MCF 10A (cell line): ENCODE results near the gene KLK6. TPM values are rescaled to one million over a fixed set of nuclear protein-coding genes. Genes with fewer than 3 reads are reported as not detected.

Experiments used
- BruUV-seq: library from RNA; stranded (reverse); fragments of 400-500 nt; replicated peaks from 2 replicates; lab custom pipeline; 2021; lab: Mats Ljungman, UMichigan
- CTCF ChIA-PET: fragments of 300-600 bp; sonication (Branson Sonifier 250); formaldehyde crosslinking; extraction: SDS; loops from one replicate; lab custom pipeline; 2021; ENCODE audit warnings: antibody characterized with exemption, inconsistent platforms; lab: Yijun Ruan, JAX
- POLR2A ChIA-PET: fragments of 300-600, 350-650 bp; sonication (Branson Sonifier 250); formaldehyde crosslinking; extraction: SDS; loops from one replicate; lab custom pipeline; 2020; ENCODE audit warnings: antibody characterized with exemption, inconsistent platforms; lab: Yijun Ruan, JAX
- DNase-seq: peaks from one replicate; pipeline ENCODE4 v3.0.0-alpha.2; 2018; ENCODE audit not compliant: unreplicated experiment
- H3K27ac Mint-ChIP-seq: one replicate; pipeline ENCODE4 v1.8.0; 2022; ENCODE audit warnings: mild to moderate bottlenecking, low read depth, mixed read lengths; ENCODE audit not compliant: unreplicated experiment
- H3K27me3 Mint-ChIP-seq: one replicate; pipeline ENCODE4 v1.8.0; 2022; ENCODE audit warnings: mixed read lengths; ENCODE audit not compliant: insufficient read depth, unreplicated experiment
- H3K36me3 Mint-ChIP-seq: one replicate; pipeline ENCODE4 v1.8.0; 2022; ENCODE audit warnings: mild to moderate bottlenecking, moderate library complexity, mixed read lengths; ENCODE audit not compliant: insufficient read depth, unreplicated experiment
- H3K4me1 Mint-ChIP-seq: one replicate; pipeline ENCODE4 v1.8.0; 2022; ENCODE audit warnings: mixed read lengths; ENCODE audit not compliant: insufficient read depth, unreplicated experiment
- H3K4me3 Mint-ChIP-seq: one replicate; pipeline ENCODE4 v1.8.0; 2022; ENCODE audit warnings: mild to moderate bottlenecking, moderate library complexity, mixed read lengths; ENCODE audit not compliant: unreplicated experiment
- H3K9me3 Mint-ChIP-seq: one replicate; pipeline ENCODE4 v1.8.0; 2022; ENCODE audit warnings: mixed read lengths; ENCODE audit not compliant: unreplicated experiment
- intact Hi-C: fragments of 100-400 bp; cut with micrococcal nuclease; formaldehyde crosslinking; loops from 2 replicates; pipeline ENCODE4 v1.14.1; 2022
- total RNA-seq: library from RNA; stranded (reverse); gene quantifications from 2 replicates; pipeline ENCODE4 v1.2.3, GENCODE V29; 2022
- TF ChIP-seq, protein P1 (sequence below): fragments of 200-600 bp; IDR thresholded peaks from one replicate; pipeline ENCODE4 v1.8.0; 2022; ENCODE audit warnings: antibody characterized with exemption, mild to moderate bottlenecking; ENCODE audit not compliant: unreplicated experiment

The KLK6 gene
- total RNA-seq, 1 experiment from 2014 or later: not detected

DNA sequence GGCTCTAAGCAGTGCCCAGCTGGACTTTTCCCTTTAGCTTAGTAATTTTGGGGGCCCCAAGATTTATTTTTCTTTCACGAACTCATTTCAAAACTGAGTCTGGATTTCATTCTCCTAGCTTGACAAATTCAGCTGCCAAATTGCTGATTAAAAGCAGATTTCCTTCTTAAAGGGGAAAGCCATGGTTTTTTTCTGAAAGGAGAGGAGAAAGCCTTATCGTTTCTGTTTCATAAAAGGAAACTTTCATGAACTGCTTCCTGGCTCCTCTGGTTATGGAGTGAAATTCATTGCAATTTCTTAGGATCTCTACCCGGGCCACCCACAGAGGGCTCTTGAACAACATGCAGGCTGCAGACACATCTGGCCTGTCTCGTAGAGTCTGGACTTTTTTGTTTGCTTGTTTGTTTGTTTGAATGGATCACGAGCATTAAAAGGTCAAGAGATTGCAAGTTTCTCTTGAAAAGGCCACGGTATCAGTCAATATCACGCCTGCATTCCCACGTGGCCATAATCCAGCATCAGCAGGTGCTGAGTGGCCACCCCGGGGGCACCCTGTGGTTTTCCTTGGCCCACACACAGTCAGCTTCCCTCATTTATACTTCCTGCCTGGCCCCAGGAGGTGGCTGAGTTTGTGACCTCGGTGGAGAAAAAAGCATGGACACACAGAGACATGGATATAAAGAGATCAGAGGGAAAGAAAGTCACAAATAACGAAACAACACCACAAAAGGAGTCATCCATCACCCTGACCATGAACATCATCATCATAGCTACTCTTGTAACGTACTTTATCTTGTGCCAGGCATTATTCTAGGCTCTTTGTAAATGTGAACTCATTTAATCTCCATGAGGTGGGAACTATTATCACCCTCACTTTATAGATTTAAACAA, 47.7 kb downstream of the KLK6 start:
- no peak for DNase-seq
- no TSS peak for BruUV-seq
- H3K27ac Mint-ChIP-seq: no peak overlapping the region
- no peaks in the 10 kb centered on the region for H3K36me3 Mint-ChIP-seq
- peaks cover 25% of the 10 kb centered on the region for H3K27me3 Mint-ChIP-seq
- H3K4me3 Mint-ChIP-seq: no peak overlapping the region
- POLR2A ChIA-PET: interaction anchor here (0.6 to 1.4 kb wide), 6 partner anchors 14 to 596 kb away, joined by 3 to 8 read pairs (median 3); no protein-coding TSS in a partner anchor
- TF ChIP-seq, protein P1, sequence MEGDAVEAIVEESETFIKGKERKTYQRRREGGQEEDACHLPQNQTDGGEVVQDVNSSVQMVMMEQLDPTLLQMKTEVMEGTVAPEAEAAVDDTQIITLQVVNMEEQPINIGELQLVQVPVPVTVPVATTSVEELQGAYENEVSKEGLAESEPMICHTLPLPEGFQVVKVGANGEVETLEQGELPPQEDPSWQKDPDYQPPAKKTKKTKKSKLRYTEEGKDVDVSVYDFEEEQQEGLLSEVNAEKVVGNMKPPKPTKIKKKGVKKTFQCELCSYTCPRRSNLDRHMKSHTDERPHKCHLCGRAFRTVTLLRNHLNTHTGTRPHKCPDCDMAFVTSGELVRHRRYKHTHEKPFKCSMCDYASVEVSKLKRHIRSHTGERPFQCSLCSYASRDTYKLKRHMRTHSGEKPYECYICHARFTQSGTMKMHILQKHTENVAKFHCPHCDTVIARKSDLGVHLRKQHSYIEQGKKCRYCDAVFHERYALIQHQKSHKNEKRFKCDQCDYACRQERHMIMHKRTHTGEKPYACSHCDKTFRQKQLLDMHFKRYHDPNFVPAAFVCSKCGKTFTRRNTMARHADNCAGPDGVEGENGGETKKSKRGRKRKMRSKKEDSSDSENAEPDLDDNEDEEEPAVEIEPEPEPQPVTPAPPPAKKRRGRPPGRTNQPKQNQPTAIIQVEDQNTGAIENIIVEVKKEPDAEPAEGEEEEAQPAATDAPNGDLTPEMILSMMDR: no peak
- no peaks in the 10 kb centered on the region for H3K9me3 Mint-ChIP-seq
- CTCF ChIA-PET: interaction anchor here (0.5 to 2.7 kb wide), 55 partner anchors 9 to 779 kb away, joined by 3 to 20 read pairs (median 4); partner anchors contain the start of genes ACP4, JOSD2, KLK2 and KLK4
- intact Hi-C loops: loop anchor here (1.0 to 5.0 kb wide), 8 partner anchors 15 to 564 kb away; no protein-coding TSS in a partner anchor
- H3K4me1 Mint-ChIP-seq: no peaks in the 10 kb centered on the region

DNA sequence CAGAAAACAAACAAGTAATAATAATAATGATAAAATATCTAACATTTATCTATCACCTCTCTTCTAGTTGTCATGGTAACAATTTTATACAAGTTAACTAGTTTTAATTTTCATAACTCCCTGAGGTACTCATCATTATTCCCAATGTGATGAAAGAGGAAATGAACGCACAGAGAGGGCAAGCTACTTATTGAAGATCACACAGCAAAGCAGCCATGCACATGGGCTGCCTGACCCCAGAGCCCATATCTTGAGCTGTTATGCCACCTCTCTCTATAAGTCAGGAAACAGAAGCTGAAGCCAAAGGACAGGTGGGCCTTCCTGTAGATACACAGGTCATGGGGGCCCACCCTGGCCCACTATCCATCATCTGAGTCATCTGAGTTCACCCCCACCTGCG, 53.3 kb downstream of the KLK6 start:
- intact Hi-C loops: no loop called here
- DNase-seq: no peak
- H3K36me3 Mint-ChIP-seq: no peaks in the 10 kb centered on the region
- peaks cover 24% of the 10 kb centered on the region for H3K27me3 Mint-ChIP-seq
- POLR2A ChIA-PET: no interaction called here
- no TSS peak for BruUV-seq
- CTCF ChIA-PET: no interaction called here
- H3K4me3 Mint-ChIP-seq: no peak overlapping the region
- no peak overlapping the region for H3K27ac Mint-ChIP-seq
- TF ChIP-seq, protein P1: no peak
- H3K9me3 Mint-ChIP-seq: no peaks in the 10 kb centered on the region
- no peaks in the 10 kb centered on the region for H3K4me1 Mint-ChIP-seq

DNA sequence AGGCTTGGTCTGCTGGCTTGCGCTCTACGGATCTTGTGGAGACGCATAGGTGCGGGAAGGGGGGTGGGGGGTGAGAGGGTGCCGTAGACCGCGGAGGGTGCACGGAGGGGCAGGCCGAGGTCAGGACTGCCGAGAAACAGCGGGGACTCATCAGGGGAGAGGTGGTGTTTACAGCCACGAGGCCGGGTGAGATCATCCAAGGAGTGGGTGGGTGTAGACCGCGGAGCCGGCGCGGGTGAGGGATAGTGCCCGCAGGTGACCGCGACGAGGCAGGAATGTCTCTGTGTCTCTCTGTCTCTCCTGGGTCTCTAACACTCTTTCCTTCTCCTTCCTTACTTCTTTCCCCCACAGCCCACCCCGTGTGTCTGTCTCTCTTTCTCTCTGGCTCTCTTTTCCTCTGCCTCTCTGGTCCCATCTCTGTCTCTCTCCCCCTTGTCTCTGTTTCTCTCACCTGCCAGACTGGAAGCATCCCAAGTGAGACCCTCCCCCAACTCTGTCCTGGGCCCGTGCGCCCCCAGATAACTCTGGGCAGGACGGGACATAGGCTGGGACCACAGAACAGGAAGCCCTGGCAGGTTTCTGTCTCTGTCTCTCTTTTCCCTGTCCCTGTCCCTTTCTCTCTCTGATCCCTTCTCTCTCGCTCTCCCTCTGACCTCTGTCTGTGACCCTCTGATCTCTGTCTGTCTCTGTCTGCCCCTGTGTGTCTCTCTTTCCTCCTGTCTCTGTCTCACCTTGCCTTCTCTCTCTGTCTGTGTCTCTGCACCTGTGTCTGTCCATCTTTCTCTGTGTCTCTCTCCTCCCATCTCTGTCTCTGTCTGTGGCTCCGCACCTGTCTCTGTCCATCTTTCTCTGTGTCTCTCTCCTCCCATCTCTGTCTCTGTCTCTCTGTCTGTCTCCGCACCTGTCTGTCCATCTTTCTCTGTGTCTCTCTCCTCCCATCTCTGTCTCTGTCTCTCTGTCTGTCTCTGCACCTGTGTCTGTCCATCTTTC, 56.4 kb downstream of the KLK6 start:
- H3K9me3 Mint-ChIP-seq: no peaks in the 10 kb centered on the region
- no peaks in the 10 kb centered on the region for H3K36me3 Mint-ChIP-seq
- H3K27me3 Mint-ChIP-seq: peaks cover 6% of the 10 kb centered on the region
- BruUV-seq: no TSS peak
- H3K27ac Mint-ChIP-seq: no peak overlapping the region
- intact Hi-C loops: no loop called here
- TF ChIP-seq, protein P1: no peak
- POLR2A ChIA-PET: interaction anchor here (0.6 kb wide), 1 partner anchor 11 kb away, joined by 4 read pairs; no protein-coding TSS in a partner anchor
- CTCF ChIA-PET: interaction anchor here (0.6 kb wide), 1 partner anchor 8 kb away, joined by 3 read pairs; no protein-coding TSS in a partner anchor
- H3K4me3 Mint-ChIP-seq: no peak overlapping the region
- no peaks in the 10 kb centered on the region for H3K4me1 Mint-ChIP-seq
- no peak for DNase-seq
